Effector CD8-positive, alpha-beta T cell (primary cell): ENCODE measurements around the gene GRAMD2A.
"Not testable (repeated sequence)": the region's sequence is repeated elsewhere in the genome, so short reads cannot be mapped to it uniquely, and the experiment has no call there.

ENCODE experiments used
- DNase-seq: peaks from one replicate; lab custom pipeline; 2025; lab: John Stamatoyannopoulos, UW

The GRAMD2A gene

DNA sequence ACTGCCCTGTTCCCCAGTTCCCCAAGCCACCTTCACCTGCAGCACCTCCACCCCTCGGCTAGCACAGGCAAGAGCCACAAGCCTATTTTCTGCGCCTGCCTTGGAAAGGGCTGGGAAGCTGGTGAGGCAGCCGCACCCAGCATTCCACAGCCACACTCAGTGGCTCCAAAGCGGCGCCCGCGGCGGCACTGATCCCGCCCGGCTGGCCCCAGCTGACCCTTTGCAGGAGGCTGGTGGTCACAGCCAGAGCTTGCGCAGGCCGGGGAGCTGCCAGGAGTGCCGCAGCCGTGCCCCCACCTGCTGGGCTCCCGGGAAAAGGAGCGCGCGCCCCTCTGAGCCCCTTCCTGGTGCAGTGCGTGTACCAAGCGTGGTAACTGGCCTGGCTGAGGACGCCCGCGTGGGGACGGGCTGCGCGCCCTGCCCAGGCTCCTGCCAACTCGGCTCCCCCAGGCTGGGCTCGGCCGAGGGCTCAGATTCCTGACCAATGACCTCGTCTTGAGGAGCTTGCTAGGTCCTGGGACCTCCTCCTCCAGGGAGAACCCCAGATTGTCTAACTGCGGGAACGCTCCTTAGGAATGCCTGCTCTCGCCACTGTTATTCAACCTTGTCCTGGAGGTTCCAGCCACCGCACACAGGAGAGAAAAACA lies 13.3 kb downstream of the GRAMD2A start:
- DNase-seq = no peak

DNA sequence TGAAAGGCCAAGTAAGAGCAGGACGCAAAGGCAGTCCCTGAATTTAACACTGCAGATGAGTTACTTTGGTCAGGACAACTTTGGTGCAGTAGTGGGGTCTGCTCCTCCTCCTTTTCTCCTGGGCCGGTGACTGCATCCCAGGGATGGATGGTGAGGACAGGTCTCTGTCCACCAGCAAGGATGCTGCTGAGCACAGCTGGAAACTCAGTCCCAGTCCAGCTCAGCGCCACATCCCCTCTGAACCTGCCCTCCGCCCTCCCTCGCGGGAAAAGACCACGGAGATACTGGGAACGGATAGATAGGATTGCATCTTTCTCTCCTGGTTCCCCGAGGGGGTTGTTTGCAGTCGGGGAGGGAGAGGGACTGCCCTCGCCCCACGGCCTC lies 13.8 kb downstream of the GRAMD2A start:
- no peak for DNase-seq

DNA sequence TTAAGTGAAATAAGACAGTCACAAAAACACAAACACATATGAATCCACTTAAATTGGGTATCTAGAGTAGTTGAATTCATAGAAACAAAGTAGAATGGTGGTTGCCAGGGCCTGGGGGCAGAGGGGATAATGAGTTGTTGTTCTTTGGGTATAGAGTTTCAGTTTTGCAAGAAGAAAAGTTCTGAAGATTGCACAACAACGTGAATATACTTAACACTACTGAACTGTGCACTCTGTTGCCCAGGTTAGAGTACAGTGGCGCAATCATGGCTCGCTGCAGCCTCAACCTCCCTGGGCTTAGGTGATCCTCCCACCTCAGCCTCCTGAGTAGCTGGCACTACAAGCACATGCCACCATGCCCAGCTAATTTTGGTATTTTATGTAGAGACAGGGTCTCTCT lies 14.9 kb downstream of the GRAMD2A start:
- no peak for DNase-seq

GRCh38 chr15:72182244-72182643 lies 15.3 kb downstream of the GRAMD2A start:
- DNase-seq = no peak

- no peak for DNase-seq
Observed at GRCh38 chr15:72180761-72181324, 16.7 kb downstream of the GRAMD2A start.

DNA sequence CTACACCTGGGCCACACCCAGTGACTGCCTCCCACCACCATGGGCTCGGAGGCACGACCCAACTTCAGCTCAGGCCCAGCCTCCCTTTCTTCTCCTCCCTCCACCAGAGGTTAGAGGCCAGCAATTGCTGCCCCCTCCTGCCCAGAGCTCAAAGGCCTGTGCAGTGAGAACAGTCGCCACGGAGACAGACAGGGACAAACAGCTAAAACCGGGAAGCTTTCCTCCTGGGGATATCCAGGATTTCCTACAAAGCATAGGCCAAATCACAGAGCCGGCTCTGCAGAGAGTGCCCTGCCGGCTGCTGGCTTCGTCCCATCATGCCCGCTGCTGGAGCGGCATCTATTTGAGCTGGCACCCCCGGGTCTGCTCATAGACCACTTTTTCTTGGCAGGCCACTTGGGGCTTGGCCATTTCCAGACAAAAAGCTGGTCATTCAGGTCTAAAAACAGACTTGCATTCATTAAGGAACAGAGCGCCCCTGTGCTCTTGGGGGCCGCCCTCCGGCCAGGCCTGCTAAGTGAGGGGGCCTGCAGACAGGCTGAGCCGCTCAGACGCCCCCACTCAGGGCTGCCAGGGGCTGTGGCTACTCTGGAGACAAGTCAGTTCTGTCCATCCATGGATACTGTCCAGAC lies 17.5 kb downstream of the GRAMD2A start:
- DNase-seq = no peak

DNA sequence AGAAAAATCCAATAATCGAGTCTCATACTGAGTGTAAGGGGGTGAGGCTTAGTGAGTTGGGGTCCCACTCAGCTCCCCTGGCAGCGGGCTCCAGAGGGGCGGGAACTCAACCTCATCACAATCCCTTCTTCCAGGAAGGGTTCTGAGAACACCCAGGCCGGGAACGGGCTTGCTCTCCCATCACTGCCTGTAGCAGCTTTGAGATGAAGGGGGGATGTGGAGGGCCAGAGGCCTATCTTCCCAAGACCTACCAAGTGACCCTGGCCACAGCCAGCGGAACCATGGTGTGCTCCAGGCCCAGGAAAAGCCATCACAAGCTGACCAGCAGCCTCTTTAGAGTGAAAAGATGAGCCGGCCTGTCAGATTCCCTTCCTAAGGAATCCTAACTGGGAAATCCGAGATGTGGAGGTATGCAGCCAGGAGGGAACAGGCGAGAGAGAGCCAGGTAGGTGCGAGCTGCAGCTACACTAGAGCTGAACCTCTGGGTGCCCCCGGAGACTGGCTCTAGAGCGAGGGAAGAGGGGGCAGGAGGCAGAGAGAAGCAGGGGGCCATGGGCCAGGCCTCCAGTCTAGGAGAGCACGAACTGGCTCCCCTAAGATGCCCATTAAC lies 18.5 kb downstream of the GRAMD2A start:
- no peak for DNase-seq

DNA sequence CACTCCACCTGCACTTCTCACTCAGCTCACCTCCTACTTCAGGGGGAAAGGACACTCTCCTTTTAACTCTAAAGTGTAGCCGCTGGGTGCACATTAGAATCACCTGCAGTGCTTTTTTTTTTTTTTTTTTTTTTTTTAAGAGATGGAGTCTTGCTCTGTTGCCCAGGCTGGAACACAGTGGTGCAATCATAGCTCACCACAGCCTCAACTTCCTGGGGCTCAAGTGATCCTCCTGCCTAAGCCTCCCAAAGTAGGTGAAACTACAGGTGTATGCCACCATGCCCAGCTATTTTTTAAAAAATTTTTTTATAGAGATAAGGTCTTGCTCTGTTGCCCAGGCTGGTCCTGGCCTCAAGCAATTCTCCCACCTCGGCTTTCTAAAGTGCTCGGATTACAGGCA lies 20.8 kb downstream of the GRAMD2A start:
- no peak for DNase-seq

GRCh38 chr15:72176159-72176558 lies 21.4 kb downstream of the GRAMD2A start:
- DNase-seq = no peak

DNA sequence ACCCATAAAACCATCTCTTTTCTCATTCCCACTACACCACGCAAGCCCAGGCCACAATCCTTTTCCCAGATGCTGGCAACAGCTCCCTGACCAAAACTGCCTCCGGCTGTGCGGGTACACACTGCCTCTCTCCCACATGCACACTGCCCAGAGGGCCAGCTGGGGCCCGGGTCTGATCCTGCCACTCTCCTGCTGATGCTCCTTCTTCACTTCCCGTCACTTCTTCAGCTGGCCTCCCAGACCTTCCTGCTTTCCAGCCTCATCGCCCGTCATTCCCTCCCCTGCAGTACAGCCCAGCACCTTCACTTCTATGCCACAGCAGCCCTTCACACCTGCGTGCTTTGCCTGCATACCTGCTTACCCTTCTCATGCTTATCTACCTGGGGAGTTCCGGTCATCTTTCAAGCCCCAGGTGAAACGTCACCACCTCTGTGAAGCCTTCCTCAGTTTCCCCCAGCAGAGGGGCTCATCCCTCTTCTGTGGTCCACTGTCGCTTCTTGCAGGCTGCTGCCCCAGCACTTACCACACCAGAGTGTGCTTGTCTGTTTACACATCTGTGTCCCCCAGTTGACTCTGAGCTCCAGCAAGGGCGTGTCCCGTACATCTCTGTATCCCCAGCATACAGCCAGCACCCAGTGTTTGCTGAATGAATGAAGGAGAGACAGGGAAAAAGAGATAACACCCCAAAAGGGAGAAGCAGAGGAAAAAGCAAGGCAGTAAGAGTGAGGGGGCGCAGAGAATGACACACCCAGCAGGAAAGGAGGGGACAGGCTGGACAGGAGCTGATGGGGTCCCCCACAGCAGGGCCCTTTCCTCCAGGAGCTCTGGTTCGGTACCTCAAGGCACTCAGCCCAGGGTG lies 22.2 kb downstream of the GRAMD2A start:
- DNase-seq = no peak

DNA sequence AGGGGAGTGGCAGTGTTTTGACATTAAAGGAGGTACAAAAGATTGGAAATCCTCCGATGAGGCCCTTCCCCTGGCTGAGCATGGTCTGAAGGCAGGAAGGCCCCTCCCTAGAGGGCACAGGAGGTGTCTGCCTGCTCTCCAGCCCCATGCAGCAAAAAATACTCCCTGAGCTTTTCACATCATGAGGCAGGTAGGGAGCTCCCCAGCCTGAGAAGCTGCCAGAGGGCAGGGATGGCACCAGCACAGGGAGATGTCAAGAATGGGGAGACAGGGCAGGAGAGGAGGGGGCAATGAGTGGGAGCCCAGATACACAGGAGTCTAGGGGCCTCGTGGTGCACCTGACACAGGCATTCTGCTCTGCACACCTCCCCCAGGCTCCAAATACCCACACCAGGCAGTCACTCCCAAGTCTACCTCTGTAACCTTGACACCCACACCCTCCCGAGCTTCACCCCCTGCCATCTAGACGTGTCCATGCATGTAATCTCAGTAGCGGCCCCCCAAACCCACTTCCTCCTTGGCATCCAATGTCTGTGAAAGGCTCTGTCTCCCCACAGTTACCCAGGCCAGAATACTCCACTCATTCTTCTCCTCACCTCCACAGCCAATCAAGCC lies 22.9 kb downstream of the GRAMD2A start:
- DNase-seq = no peak

GRCh38 chr15:72173864-72174550 lies 23.6 kb downstream of the GRAMD2A start:
- no peak for DNase-seq

GRCh38 chr15:72173401-72173800 lies 24.2 kb downstream of the GRAMD2A start:
- no peak for DNase-seq

- no peak for DNase-seq
Observed at GRCh38 chr15:72172796-72173195, 24.8 kb downstream of the GRAMD2A start.

- DNase-seq = not testable (repeated sequence)
Observed at GRCh38 chr15:72171978-72172377, 25.6 kb downstream of the GRAMD2A start.

GRCh38 chr15:72170691-72171090 lies 26.9 kb downstream of the GRAMD2A start:
- no peak for DNase-seq

GRCh38 chr15:72169921-72170611 lies 27.5 kb downstream of the GRAMD2A start:
- DNase-seq = no peak

DNA sequence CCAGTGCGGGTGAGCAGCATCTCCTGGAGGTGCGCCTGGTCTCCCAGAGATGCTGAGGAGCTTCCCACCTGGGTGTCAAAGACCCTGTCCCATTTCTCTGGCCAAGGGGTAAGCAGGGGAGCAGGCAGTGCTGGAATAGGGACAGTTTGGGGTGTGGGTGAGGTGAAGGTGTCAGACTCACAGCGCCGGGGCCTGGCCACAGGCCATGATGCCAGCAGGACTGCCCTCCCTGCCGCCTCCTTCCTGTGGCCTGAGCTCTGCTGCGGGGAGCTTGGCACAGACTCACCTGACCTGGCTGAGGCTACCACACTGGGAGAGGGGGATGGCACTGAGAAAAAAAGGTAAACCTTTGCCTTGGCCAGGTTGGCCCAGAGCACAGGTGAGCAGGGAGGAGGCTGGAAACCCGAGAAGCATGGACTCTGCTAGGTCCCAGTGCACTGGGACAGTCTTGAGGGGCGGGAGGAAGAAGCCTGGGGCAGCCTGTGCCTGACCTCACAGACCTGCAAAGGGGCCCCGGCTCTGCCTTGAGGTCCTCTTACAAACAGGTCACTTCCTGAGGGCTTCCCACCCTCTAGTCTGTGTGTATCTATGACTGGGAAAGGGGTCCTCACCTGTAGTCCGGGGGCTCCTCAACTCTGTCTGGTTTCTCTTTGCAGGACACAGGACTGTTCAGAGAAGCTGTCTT lies 28.2 kb downstream of the GRAMD2A start:
- no peak for DNase-seq

DNA sequence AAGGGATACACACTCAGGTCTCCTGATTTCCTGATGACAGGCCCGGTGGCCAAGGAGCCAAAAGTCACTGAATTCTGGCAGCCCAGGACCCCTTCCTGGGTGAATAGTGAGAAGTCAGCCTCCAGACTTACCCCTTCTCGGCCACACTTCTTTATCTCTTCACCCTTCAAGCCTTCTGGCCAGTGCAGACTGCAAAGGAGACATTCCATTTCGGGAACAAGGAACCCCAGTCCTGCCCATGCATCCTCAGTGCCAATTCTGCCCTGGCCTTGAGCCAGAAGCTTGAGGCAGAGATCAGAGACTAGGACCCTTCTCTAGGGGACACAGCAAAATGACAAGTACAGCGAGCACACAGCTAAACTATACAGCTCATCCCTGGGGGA lies 28.8 kb downstream of the GRAMD2A start:
- DNase-seq = no peak
